IMR-90 (cell line): ENCODE data around the gene NOP9. TPM values are rescaled to one million over a fixed set of nuclear protein-coding genes. Genes with fewer than 3 reads are reported as not detected.
A peak's percentile ranks its signal among the peaks of the same experiment; 100 is the strongest.

Experiments used
- ATAC-seq: fragments of 200-7000 bp; cut with Tn5 transposase; 2 replicates; pipeline ENCODE4 v1.9.1; 2020; ENCODE audit warnings: low read depth, mild to moderate bottlenecking, moderate library complexity
- BruUV-seq: library from RNA; stranded (reverse); fragments of 400-500 nt; replicated peaks from 2 replicates; lab custom pipeline; 2021; lab: Mats Ljungman, UMichigan
- CTCF ChIA-PET: fragments of 300-600 bp; formaldehyde crosslinking; extraction: SDS; loops from one replicate; lab custom pipeline; 2021; ENCODE audit warnings: antibody characterized with exemption; lab: Yijun Ruan, JAX
- POLR2A ChIA-PET: fragments of 300-600 bp; sonication (Branson Sonifier 250); formaldehyde crosslinking; loops from one replicate; lab custom pipeline; 2022; ENCODE audit warnings: antibody characterized with exemption; ENCODE audit not compliant: unreplicated experiment; lab: Charles Lee
- DNase-seq: peaks from one replicate; pipeline ENCODE4 v3.0.0; 2013
- H2AFZ ChIP-seq: replicated peaks from 2 replicates; pipeline ENCODE3; 2013; ENCODE audit warnings: low read length, mild to moderate bottlenecking; ENCODE audit not compliant: poor library complexity
- H2AK5ac ChIP-seq: 2 replicates; pipeline ENCODE4 v1.6.1; 2013; ENCODE audit warnings: low read depth, low read length, inconsistent platforms
- H2AK9ac ChIP-seq: replicated peaks from 2 replicates; pipeline ENCODE3; 2013; ENCODE audit warnings: mild to moderate bottlenecking, low read depth, low read length, moderate library complexity; ENCODE audit not compliant: poor library complexity
- H2BK120ac ChIP-seq: 2 replicates; pipeline ENCODE4 v1.6.1; 2013; ENCODE audit warnings: low read depth, low read length, inconsistent platforms
- H2BK15ac ChIP-seq: 3 replicates; pipeline ENCODE4 v1.6.1; 2013; ENCODE audit warnings: low read depth, low read length, inconsistent platforms
- H2BK20ac ChIP-seq: 2 replicates; pipeline ENCODE4 v1.6.1; 2013; ENCODE audit warnings: low read depth, mild to moderate bottlenecking, inconsistent platforms, low read length, moderate library complexity
- H2BK5ac ChIP-seq: 2 replicates; pipeline ENCODE4 v1.6.1; 2013; ENCODE audit warnings: mild to moderate bottlenecking, low read depth, low read length, inconsistent platforms; ENCODE audit not compliant: poor library complexity, severe bottlenecking
- H3K14ac ChIP-seq: replicated peaks from 2 replicates; pipeline ENCODE4 v1.6.1; 2013; ENCODE audit warnings: low read depth, low read length, inconsistent platforms
- H3K18ac ChIP-seq: 2 replicates; pipeline ENCODE4 v1.6.1; 2013; ENCODE audit warnings: low read depth, low read length, control low read depth
- H3K23ac ChIP-seq: 2 replicates; pipeline ENCODE4 v1.6.1; 2013; ENCODE audit warnings: low read depth, low read length, inconsistent platforms
- H3K27ac ChIP-seq: 2 replicates; pipeline ENCODE4 v1.5.1; 2013; ENCODE audit warnings: mild to moderate bottlenecking, control low read depth, low read length; ENCODE audit not compliant: insufficient read depth
- H3K27me3 ChIP-seq: 2 replicates; pipeline ENCODE4 v1.6.1; 2013; ENCODE audit warnings: low read length; ENCODE audit not compliant: control insufficient read depth, insufficient read depth
- H3K36me3 ChIP-seq: 2 replicates; pipeline ENCODE4 v1.6.1; 2013; ENCODE audit warnings: low read length, mixed read lengths; ENCODE audit not compliant: control insufficient read depth, insufficient read depth
- H3K4ac ChIP-seq: 2 replicates; pipeline ENCODE4 v1.6.1; 2013; ENCODE audit warnings: low read depth, low read length, inconsistent platforms
- H3K4me1 ChIP-seq: 2 replicates; pipeline ENCODE4 v1.6.1; 2013; ENCODE audit warnings: low read length, mixed read lengths; ENCODE audit not compliant: control insufficient read depth, insufficient read depth
- H3K4me2 ChIP-seq: 2 replicates; pipeline ENCODE4 v1.6.1; 2013; ENCODE audit warnings: low read depth, mild to moderate bottlenecking, control low read depth, low read length, moderate library complexity
- H3K4me3 ChIP-seq: 2 replicates; pipeline ENCODE4 v1.5.1; 2013; ENCODE audit warnings: low read depth, mild to moderate bottlenecking, control low read depth, low read length, moderate library complexity; ENCODE audit not compliant: insufficient read depth
- H3K56ac ChIP-seq: 2 replicates; pipeline ENCODE4 v1.6.1; 2013; ENCODE audit warnings: low read length, inconsistent platforms; ENCODE audit not compliant: insufficient read depth; ENCODE audit errors: extremely low read depth
- H3K79me1 ChIP-seq, 2 experiments: 2 replicates each; pipeline ENCODE4 v1.6.1; 2013; ENCODE audit warnings: low read length in 2 of 2, inconsistent platforms in 1 of 2, low read depth in 1 of 2
- H3K9ac ChIP-seq: 2 replicates; pipeline ENCODE4 v1.6.1; 2013; ENCODE audit warnings: low read depth, low read length, control low read depth
- H3K9me1 ChIP-seq: 2 replicates; pipeline ENCODE4 v1.6.1; 2013; ENCODE audit warnings: low read length, inconsistent platforms; ENCODE audit not compliant: insufficient read depth
- H3K9me3 ChIP-seq: 2 replicates; pipeline ENCODE4 v1.6.1; 2013; ENCODE audit warnings: low read length; ENCODE audit not compliant: control insufficient read depth, insufficient read depth
- H4K20me1 ChIP-seq: 2 replicates; pipeline ENCODE4 v1.6.1; 2013; ENCODE audit warnings: low read length, inconsistent platforms; ENCODE audit not compliant: insufficient read depth
- H4K5ac ChIP-seq: 2 replicates; pipeline ENCODE4 v1.6.1; 2013; ENCODE audit warnings: mild to moderate bottlenecking, low read depth, low read length, control low read depth
- H4K8ac ChIP-seq, 2 experiments: 2 replicates each; pipeline ENCODE4 v1.6.1; 2013; ENCODE audit warnings: low read depth in 2 of 2, low read length in 2 of 2, control low read depth in 1 of 2, inconsistent platforms in 1 of 2
- H4K91ac ChIP-seq: 2 replicates; pipeline ENCODE4 v1.6.1; 2013; ENCODE audit warnings: low read depth, low read length, inconsistent platforms; ENCODE audit not compliant: insufficient read depth
- BHLHE40 ChIP-seq: fragments of 150-350 bp; IDR thresholded peaks from 2 replicates; pipeline ENCODE4 v1.6.1; 2016; ENCODE audit warnings: mild to moderate bottlenecking, low read depth, low read length
- CEBPB ChIP-seq: IDR thresholded peaks from 2 replicates; pipeline ENCODE4 v1.6.1; 2012; ENCODE audit warnings: low read depth, low read length, improper control_type of control experiment
- CHD1 ChIP-seq: IDR thresholded peaks from 2 replicates; pipeline ENCODE4 v1.6.1; 2012; ENCODE audit warnings: low read depth, low read length, improper control_type of control experiment
- CTCF ChIP-seq: conservative IDR thresholded peaks from 2 replicates; pipeline ENCODE4 v1.5.1; 2012; ENCODE audit warnings: mild to moderate bottlenecking, low read depth, low read length, improper control_type of control experiment
- ELK1 ChIP-seq: fragments of 150-350 bp; IDR thresholded peaks from 2 replicates; pipeline ENCODE4 v1.6.1; 2016; ENCODE audit warnings: low read depth, mild to moderate bottlenecking, low read length, moderate library complexity, borderline replicate concordance
- MAFK ChIP-seq: IDR thresholded peaks from 2 replicates; pipeline ENCODE4 v1.6.1; 2012; ENCODE audit warnings: low read depth, low read length, improper control_type of control experiment
- MAZ ChIP-seq: IDR thresholded peaks from 2 replicates; pipeline ENCODE4 v1.6.1; 2012; ENCODE audit warnings: low read depth, mild to moderate bottlenecking, low read length, improper control_type of control experiment, moderate library complexity, borderline replicate concordance
- MXI1 ChIP-seq: IDR thresholded peaks from 2 replicates; pipeline ENCODE4 v1.6.1; 2012; ENCODE audit warnings: low read depth, mild to moderate bottlenecking, low read length, moderate library complexity, borderline replicate concordance
- NFE2L2 ChIP-seq: fragments of 150-350 bp; IDR thresholded peaks from 2 replicates; pipeline ENCODE4 v1.6.1; 2016; ENCODE audit warnings: low read depth, mild to moderate bottlenecking, low read length
- POLR2A ChIP-seq: IDR thresholded peaks from 2 replicates; pipeline ENCODE4 v1.6.1; 2012; ENCODE audit warnings: mild to moderate bottlenecking, low read depth, low read length
- RAD21 ChIP-seq: IDR thresholded peaks from 2 replicates; pipeline ENCODE4 v1.6.1; 2012; ENCODE audit warnings: low read length, improper control_type of control experiment
- RCOR1 ChIP-seq: IDR thresholded peaks from 2 replicates; pipeline ENCODE4 v1.6.1; 2012; ENCODE audit warnings: mild to moderate bottlenecking, low read length, improper control_type of control experiment; ENCODE audit not compliant: insufficient replicate concordance
- RFX5 ChIP-seq: IDR thresholded peaks from 2 replicates; pipeline ENCODE4 v1.8.0; 2012; ENCODE audit warnings: low read depth, mild to moderate bottlenecking, low read length, moderate library complexity
- SMC3 ChIP-seq: fragments of 150-350 bp; IDR thresholded peaks from 2 replicates; pipeline ENCODE4 v1.6.1; 2016; ENCODE audit warnings: low read depth, mild to moderate bottlenecking, antibody characterized with exemption, low read length, moderate library complexity
- USF2 ChIP-seq: fragments of 150-350 bp; IDR thresholded peaks from 2 replicates; pipeline ENCODE4 v1.6.1; 2017; ENCODE audit warnings: mild to moderate bottlenecking, antibody characterized with exemption, low read length, low read depth
- WGBS, 2 experiments: methylation state at CpG; one replicate each; pipeline versions ENCODE4 v1.1.5 to v1.1.7; 2013; ENCODE audit warnings: missing lambda C conversion rate in 2 of 2; ENCODE audit not compliant: insufficient read length in 1 of 2; ENCODE audit errors: extremely low coverage in 2 of 2; 5-methylcytosine and 5-hydroxymethylcytosine counted together
- dilution Hi-C: fragments of 300-500 bp; cut with HindIII; formaldehyde crosslinking; loops from one replicate; pipeline ENCODE4 v1.14.3; 2018; ENCODE audit warnings: low sequenced_read_pairs; ENCODE audit not compliant: unreplicated experiment
- in situ Hi-C: fragments of 300-500 bp; cut with MboI; formaldehyde crosslinking; loops from 3 replicates; pipeline ENCODE4 v1.14.3; 2019; ENCODE audit warnings: low sequenced_read_pairs, inconsistent platforms, mixed read lengths
- intact Hi-C: fragments of 100-400 bp; cut with micrococcal nuclease; formaldehyde crosslinking; loops from 2 replicates; pipeline ENCODE4 v1.10.0; 2022
- polyA plus RNA-seq, 3 experiments: library from polyadenylated mRNA; depleted of rRNA; stranded (reverse); fragments of >200 nt; gene quantifications; 2 replicates each; pipeline ENCODE4 v1.2.3, GENCODE V29; 2012; ENCODE audit warnings: low replicate concordance in 1 of 3
- total RNA-seq: library from RNA; depleted of rRNA; stranded (reverse); fragments of >200 nt; gene quantifications from 2 replicates; pipeline ENCODE4 v1.2.3, GENCODE V29; 2012

NOP9 gene
- total and polyA plus RNA-seq, 2 of the 4 experiments (the other 2 are of a cell fraction), result 11.8 to 25.8 TPM

GRCh38 chr14:24316597-24316950 is 16.9 kb downstream of the NOP9 start:
- intact Hi-C loops, result no loop called here
- peak overlapping the region; percentile 64 for H2AFZ ChIP-seq

More at GRCh38 chr14:24316597-24316950, 16.9 kb downstream of the NOP9 start:
- no peaks in the 10 kb centered on the region for H3K36me3 ChIP-seq
- no peaks in the 10 kb centered on the region for H3K9me3 ChIP-seq
- no peak for TF ChIP-seq MAZ
- TF ChIP-seq RCOR1, result no peak
- no peak for TF ChIP-seq MXI1
- TF ChIP-seq ELK1, result no peak
- no peak for TF ChIP-seq BHLHE40
- no peak for TF ChIP-seq RAD21
- TF ChIP-seq POLR2A, result no peak
- no peak for TF ChIP-seq NFE2L2
- no peak for TF ChIP-seq USF2
- no peak for TF ChIP-seq CTCF
- no peak for TF ChIP-seq MAFK
- no peak for TF ChIP-seq CHD1
- no peak for TF ChIP-seq RFX5
- no peak for TF ChIP-seq SMC3
- TF ChIP-seq CEBPB, result no peak
- peaks cover 37% of the 10 kb centered on the region for H3K27me3 ChIP-seq
- peaks cover 6% of the 10 kb centered on the region for H3K9me1 ChIP-seq
- H3K14ac ChIP-seq, result no peak overlapping the region
- no peak overlapping the region for H3K27ac ChIP-seq
- H2AK5ac ChIP-seq, result peak overlapping the region; percentile 28; the same call in 1 of the 2 replicates
- H3K4ac ChIP-seq, result no peak overlapping the region
- ATAC-seq (no peak; the same call in 1 of the 2 replicates), DNase-seq (no peak)
- ChIA-PET CTCF (no interaction called here), POLR2A (no interaction called here)
- no peaks in the 10 kb centered on the region for H3K79me1 ChIP-seq
- no peak overlapping the region for H2BK120ac ChIP-seq
- no peak overlapping the region for H2BK5ac ChIP-seq
- no peak overlapping the region for H3K4me3 ChIP-seq
- BruUV-seq, result no TSS peak
- dilution Hi-C loops, result no loop called here
- H4K5ac ChIP-seq, result no peak overlapping the region
- no peak overlapping the region for H2BK15ac ChIP-seq
- no peak overlapping the region for H3K9ac ChIP-seq
- no peak overlapping the region for H3K4me2 ChIP-seq
- no peak overlapping the region for H3K23ac ChIP-seq
- H2BK20ac ChIP-seq, result no peak overlapping the region
- H4K8ac ChIP-seq, result no peak overlapping the region
- no peak overlapping the region for H3K18ac ChIP-seq
- H3K4me1 ChIP-seq, result no peaks in the 10 kb centered on the region
- WGBS, 2 experiments, result 22% methylated on average over 10 of the region's 18 CpGs; no CpG with 5 or more reads in 1 of the 2 experiments
- no peak overlapping the region for H2AK9ac ChIP-seq
- H3K56ac ChIP-seq, result no peak overlapping the region
- no peak overlapping the region for H4K91ac ChIP-seq
- H4K20me1 ChIP-seq, result no peaks in the 10 kb centered on the region; the same call in 1 of the 2 replicates
- in situ Hi-C loops, result no loop called here
